Measurements from ENCODE around the gene ALDOC. TPM values are rescaled to one million over a fixed set of nuclear protein-coding genes. Genes with fewer than 3 reads are reported as not detected.

ALDOC gene
- total RNA-seq, 1 donor from 2014 or later, result 38.6 TPM

DNA sequence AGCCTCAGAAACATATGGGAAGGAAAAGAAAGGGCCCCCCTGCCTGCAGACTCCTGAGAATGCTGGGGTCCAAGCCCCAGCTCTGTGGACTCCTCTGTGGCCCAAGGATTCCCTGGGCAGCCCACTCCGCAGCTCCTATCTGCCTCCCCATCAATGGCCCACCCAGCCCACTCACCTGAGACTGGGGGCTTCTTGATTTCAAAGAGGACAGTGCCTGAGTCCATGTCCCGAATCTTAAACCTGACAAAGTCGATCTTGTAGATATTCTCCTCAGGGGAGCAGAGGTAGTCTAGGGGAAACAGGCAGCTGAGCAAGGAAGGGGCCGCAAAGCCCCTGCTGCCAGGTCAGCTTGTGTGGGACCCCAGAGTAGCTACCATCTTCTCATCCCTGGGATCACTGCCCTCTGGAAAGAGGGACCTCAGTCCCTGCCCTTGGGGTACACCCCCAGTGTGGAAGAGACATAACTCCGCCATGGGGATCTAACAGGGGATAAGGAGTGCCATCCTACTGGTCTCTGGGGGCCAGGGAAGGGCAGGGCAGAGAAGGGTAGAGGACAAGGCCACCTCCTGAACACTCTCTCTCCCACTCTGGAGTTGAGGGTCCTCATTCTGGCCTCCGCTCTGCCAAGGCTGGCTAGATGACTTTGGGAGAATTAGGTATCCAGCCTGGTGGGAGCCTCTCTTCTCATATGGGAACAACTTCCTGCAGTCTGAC, 28.1 kb downstream of the ALDOC start:
- Histone ChIP-seq H3K79me2 (ENCODE audit: low read depth) (peaks cover 10% of the 10 kb centered on the region), H2AFZ (replicated peaks) (no peak overlapping the region), H3K9ac (no peak overlapping the region), H3F3A (ENCODE audit: low read depth) (peaks cover 25% of the 10 kb centered on the region), H3K4me2 (peak overlapping the region; percentile 83), H3K4me3 (no peak overlapping the region), H4K20me1 (ENCODE audit: low read depth) (peaks cover 43% of the 10 kb centered on the region), H3K27me3 (no peaks in the 10 kb centered on the region), H3K27ac (no peak overlapping the region), H3K4me1 (peaks cover 47% of the 10 kb centered on the region), H3K36me3 (no peaks in the 10 kb centered on the region), H3K9me3 (ENCODE audit: low read depth) (no peaks in the 10 kb centered on the region)
- Mint-ChIP-seq H3K4me1 (peaks cover 44% of the 10 kb centered on the region), H3K4me3 (peak overlapping the region; percentile 36), H3K9me3 (no peaks in the 10 kb centered on the region), H3K27ac (no peak overlapping the region), H3K36me3 (peaks cover 1% of the 10 kb centered on the region), H3K27me3 (ENCODE audit: insufficient read depth, low read depth) (peaks cover 2% of the 10 kb centered on the region)
- DNase-seq (ENCODE audit: low spot score), result no peak
- TF ChIP-seq EZH2 (IDR thresholded peaks at IDR 0.05) (no peak), EZH2phosphoT487 (IDR thresholded peaks at IDR 0.05) (no peak)
- TF ChIP-seq, protein P1, sequence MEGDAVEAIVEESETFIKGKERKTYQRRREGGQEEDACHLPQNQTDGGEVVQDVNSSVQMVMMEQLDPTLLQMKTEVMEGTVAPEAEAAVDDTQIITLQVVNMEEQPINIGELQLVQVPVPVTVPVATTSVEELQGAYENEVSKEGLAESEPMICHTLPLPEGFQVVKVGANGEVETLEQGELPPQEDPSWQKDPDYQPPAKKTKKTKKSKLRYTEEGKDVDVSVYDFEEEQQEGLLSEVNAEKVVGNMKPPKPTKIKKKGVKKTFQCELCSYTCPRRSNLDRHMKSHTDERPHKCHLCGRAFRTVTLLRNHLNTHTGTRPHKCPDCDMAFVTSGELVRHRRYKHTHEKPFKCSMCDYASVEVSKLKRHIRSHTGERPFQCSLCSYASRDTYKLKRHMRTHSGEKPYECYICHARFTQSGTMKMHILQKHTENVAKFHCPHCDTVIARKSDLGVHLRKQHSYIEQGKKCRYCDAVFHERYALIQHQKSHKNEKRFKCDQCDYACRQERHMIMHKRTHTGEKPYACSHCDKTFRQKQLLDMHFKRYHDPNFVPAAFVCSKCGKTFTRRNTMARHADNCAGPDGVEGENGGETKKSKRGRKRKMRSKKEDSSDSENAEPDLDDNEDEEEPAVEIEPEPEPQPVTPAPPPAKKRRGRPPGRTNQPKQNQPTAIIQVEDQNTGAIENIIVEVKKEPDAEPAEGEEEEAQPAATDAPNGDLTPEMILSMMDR (IDR thresholded peaks at IDR 0.05), result no peak

DNA sequence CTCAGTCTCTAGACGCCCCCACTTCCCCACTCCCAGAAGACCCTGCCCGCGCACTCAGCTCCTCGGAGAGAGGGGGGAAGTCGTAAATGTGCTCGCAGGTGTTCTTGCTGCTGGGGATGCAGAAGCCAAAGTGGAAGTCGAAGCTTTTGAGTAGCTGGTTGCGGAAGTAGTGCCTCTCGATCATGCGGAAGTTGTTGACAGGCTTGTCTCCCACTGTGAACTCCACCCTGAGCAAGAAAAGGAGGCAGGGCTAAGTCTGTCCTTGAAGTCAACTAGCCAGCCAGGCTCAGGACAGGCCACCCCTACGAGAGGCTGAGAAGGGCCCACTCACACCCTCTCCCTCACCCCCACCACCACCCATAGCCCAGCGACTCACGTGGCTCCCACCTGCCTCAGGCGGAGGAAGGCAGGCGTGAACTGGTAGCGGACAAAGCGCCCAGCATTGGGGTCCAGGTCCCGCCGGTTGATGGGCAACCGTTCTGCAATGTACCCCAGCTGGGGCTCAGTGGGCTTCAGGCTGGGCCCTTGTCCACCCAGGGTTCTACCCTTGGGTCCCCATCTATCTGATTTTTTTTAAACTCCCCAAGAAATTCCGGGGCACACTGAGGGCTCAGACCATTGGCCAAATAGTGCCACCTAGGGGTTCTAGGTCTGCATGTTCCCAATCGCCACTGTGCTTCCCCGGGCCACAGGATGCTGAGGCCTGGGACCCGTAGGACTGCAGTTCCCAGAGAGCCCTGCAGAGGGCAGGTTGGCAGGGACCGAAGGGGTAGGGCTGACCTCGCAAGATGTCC, 28.9 kb downstream of the ALDOC start:
- no peaks in the 10 kb centered on the region for H3K9me3 ChIP-seq (ENCODE audit: low read depth)
- peaks cover 43% of the 10 kb centered on the region for H3K4me1 ChIP-seq
- H3K9ac ChIP-seq, result no peak overlapping the region
- Mint-ChIP-seq H3K9me3 (no peaks in the 10 kb centered on the region), H3K27me3 (ENCODE audit: insufficient read depth, low read depth) (peaks cover 2% of the 10 kb centered on the region), H3K36me3 (no peaks in the 10 kb centered on the region), H3K4me1 (peaks cover 42% of the 10 kb centered on the region), H3K27ac (peak overlapping the region; percentile 29), H3K4me3 (peak overlapping the region; percentile 36)
- no peak overlapping the region for H3K4me3 ChIP-seq
- H3K79me2 ChIP-seq (ENCODE audit: low read depth), result peaks cover 10% of the 10 kb centered on the region
- no peak overlapping the region for H3K27ac ChIP-seq
- no peaks in the 10 kb centered on the region for H3K27me3 ChIP-seq
- no peak overlapping the region for H2AFZ ChIP-seq (replicated peaks)
- peaks cover 20% of the 10 kb centered on the region for H3F3A ChIP-seq (ENCODE audit: low read depth)
- peak; percentile 85 for DNase-seq (ENCODE audit: low spot score)
- peaks cover 43% of the 10 kb centered on the region for H4K20me1 ChIP-seq (ENCODE audit: low read depth)
- TF ChIP-seq, protein P1 (IDR thresholded peaks at IDR 0.05), result peak; percentile 94
- TF ChIP-seq EZH2 (IDR thresholded peaks at IDR 0.05), result no peak
- no peak for TF ChIP-seq EZH2phosphoT487 (IDR thresholded peaks at IDR 0.05)
- H3K36me3 ChIP-seq, result no peaks in the 10 kb centered on the region
- H3K4me2 ChIP-seq, result no peak overlapping the region

DNA sequence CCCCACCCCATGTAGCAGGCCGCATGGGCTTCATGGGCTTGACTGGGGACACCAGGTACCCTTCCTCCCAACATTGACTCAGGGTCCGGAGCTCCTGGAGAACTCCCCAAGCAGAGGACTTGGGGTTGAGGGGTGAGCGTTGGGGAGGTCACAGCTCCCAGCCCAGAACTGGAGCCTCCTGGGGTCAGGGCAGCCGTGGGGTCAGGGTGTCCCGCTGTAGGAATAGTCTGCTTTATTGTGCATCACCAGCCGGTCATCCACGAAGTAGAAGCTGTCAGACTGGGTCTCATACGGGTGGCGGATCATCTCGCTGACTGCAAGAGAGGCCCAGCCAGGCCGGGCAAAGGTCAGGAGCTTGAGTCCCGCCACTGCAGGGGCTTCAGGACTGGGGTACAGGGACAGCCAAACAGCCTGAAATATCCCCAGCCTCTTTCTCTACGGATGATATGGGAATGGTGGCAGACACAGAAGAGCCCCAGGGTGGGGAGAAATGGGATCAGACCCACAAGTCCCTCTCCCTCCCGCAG, 29.5 kb downstream of the ALDOC start:
- H3K27ac ChIP-seq, result no peak overlapping the region

More for the DNA sequence above, 29.5 kb downstream of the ALDOC start:
- Histone ChIP-seq H3K4me1 (peaks cover 41% of the 10 kb centered on the region), H3K36me3 (no peaks in the 10 kb centered on the region), H3K4me3 (no peak overlapping the region), H3K9ac (no peak overlapping the region), H3F3A (ENCODE audit: low read depth) (peaks cover 18% of the 10 kb centered on the region), H3K9me3 (ENCODE audit: low read depth) (no peaks in the 10 kb centered on the region), H3K27me3 (no peaks in the 10 kb centered on the region), H4K20me1 (ENCODE audit: low read depth) (peaks cover 43% of the 10 kb centered on the region), H3K4me2 (no peak overlapping the region), H3K79me2 (ENCODE audit: low read depth) (peaks cover 10% of the 10 kb centered on the region), H2AFZ (replicated peaks) (no peak overlapping the region)
- H3K4me3 Mint-ChIP-seq, result no peak overlapping the region
- H3K4me1 Mint-ChIP-seq, result peaks cover 40% of the 10 kb centered on the region
- no peaks in the 10 kb centered on the region for H3K36me3 Mint-ChIP-seq
- peaks cover 2% of the 10 kb centered on the region for H3K27me3 Mint-ChIP-seq (ENCODE audit: insufficient read depth, low read depth)
- H3K9me3 Mint-ChIP-seq, result no peaks in the 10 kb centered on the region
- H3K27ac Mint-ChIP-seq, result no peak overlapping the region
- DNase-seq (ENCODE audit: low spot score), result no peak
- TF ChIP-seq EZH2phosphoT487 (IDR thresholded peaks at IDR 0.05), result no peak
- TF ChIP-seq, protein P1 (IDR thresholded peaks at IDR 0.05), result no peak
